HG03196 (cell line): ENCODE measurements around the gene PARD3.
A peak's percentile ranks its signal among the peaks of the same experiment; 100 is the strongest.
"Not testable (repeated sequence)": the region's sequence is repeated elsewhere in the genome, so short reads cannot be mapped to it uniquely, and the experiment has no call there.

Experiments
- ATAC-seq: cut with Tn5 transposase; IDR thresholded peaks from one replicate; pipeline ENCODE4 v1.9.1; 2021; ENCODE audit not compliant: unreplicated experiment

PARD3 gene

DNA sequence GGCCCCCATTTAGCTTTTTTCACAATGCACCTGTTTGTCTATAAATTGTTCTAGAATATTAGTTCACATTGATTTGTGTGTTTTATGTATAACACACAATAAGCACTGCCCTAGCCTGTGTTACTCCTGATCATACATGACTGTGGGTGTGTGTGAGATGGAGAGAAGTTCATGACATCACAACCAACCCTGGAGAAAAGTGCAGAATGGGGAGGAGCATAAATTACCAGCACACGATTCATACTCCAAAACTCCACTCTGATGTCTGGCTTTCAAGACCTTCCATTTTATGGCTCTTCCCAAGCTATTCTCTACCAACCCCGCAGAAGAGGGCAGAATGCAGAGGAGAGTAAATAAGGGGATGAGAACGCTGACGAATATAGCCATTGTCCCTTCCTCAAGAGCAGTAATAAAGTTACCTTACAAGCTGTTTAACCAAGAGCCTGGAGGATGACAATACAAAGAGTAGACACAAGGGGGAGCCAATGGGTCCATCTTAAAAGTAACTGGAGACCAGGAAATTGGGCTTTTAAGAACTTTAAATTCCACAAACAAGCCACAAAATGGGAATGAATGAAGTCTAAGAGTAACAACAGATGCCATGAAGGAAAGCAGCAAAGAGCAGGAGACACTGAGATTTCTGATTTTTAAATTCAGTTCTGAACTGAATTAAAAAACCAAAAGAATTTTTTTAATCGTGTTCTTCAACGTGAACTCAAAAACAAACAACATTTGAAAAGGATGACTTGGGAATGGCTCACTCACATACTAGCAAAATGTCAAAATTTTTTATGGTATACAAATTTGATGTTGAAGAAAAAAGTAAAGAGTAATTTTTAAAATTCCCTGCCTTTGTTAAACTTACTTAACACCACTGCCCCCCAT is 159.6 kb downstream of the PARD3 start:
- ATAC-seq, result no peak

DNA sequence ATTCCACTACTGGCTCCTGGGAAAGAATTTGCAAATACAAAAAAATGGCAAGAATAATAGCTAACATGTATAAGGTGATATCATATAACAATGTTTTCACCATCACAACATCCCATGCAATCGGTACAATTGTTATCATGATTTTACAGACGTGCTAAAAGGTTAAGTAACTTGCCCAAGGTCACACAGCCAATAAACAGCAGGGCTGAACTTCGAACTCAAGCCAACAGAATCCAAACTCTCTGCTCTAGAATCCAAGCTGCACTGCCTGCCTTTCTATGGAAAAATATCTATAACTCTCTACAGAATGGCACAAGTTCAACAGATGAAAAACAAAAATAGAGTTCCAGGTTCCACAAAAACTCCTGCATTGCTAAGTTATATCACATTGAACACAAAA is 160.9 kb downstream of the PARD3 start:
- ATAC-seq, result no peak

DNA sequence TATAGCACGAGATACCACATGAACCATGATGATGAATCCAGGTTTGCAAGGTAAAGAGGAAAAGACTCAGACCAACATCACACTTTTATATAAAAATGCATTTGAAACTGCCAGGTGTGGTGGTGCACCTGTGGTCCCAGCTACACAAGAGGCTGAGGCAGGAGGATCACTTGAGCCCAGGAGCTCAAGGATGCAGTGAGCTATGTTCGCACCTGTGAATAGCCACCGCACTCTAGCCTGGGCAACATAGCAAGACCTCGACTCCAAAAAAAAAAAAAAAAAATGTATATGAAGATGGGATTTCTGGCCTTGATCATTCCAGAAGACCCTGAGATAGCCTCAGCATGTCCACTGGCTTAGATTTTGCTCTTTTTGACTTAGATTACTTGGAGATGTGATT is 161.6 kb downstream of the PARD3 start:
- ATAC-seq, result no peak

DNA sequence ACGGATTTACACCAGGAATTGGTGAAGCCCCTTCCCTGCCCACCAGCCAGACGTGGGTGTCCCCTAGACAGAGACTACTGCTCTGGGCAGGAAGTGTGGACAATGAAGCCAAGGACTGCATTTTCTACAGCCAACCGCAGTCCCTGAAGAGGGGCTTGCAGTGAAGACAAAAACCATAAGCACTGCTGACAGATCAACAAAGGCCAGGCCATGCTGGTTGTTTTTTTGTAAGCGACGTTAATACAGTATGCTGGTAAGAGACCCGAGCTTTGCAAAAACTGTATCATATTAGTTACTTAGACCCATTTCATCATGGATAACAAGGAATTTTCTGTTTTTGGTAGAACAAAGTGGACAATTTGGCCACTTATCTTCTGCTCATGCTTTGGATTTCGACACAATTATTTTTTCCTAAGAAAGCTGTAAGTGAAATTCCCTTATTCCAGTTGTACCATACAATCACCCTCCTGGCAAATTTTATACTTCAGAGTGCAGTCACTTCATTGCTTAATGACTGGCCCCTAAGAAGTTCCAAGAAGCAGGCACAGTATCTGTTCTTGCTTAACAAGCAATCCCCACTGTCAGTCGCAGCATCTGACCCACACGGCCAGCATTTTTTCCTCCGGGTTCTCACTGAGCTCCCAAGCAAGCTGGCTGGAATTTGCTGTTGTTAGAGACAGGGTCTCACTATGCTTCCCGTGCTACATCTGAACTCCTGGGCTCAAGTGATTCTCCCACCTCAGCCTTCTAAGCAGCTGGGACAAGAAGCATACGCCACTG is 163.5 kb downstream of the PARD3 start:
- no peak for ATAC-seq

DNA sequence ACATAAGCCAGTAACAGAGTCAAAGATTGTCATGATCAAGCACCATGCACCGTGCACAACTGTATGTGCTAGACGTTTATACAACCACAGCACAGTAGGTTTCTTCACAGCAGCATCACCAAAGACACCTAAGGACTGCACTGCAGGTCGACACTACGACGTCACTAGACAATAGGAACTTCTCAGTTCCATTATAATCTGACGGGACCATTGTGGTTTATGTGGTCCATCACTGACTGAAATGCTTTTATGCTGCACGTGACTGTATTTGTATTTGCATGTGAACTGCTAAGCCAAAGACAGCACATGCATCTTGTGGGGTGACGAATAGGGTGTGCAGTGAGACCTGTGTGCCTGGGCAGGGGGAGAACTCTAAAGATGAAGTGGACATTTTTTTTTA is 164.9 kb downstream of the PARD3 start:
- ATAC-seq, result no peak

DNA sequence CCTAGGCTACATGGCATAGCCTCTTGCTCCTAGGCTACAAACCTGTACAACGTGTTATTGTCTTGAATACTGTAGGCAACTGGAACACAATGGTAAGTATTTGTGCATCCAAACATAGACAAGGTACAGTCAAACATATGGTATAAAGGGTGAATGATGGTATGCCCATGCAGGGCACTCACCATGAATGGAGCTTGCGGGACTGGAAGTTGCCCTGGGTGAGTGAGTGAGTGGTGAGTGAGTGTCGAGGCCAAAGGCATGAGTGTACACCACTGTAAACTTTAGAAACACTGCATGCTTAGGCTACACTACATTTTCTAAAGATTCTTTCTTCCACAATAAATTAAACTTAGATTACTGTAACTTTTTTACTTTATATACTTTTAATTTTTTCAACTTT is 165.7 kb downstream of the PARD3 start:
- no peak for ATAC-seq

DNA sequence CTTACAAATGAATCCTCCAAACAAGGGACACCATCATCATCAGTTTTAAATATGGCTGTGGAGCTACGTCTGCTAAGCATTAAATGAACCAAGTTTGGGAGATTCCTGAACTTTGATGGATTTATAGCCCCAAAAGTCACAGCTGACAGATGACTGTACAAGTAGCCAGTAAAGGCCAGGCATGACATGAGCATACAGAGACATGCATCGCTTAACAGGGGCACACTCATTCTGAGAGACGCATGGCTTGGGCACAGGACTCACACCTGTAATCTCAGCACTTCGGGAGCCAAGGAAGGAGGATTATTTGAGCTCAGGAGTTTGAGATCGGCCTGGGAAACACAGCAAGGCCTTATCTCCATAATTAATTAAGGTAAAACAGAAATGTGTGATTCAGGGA is 166.2 kb downstream of the PARD3 start:
- ATAC-seq, result no peak

DNA sequence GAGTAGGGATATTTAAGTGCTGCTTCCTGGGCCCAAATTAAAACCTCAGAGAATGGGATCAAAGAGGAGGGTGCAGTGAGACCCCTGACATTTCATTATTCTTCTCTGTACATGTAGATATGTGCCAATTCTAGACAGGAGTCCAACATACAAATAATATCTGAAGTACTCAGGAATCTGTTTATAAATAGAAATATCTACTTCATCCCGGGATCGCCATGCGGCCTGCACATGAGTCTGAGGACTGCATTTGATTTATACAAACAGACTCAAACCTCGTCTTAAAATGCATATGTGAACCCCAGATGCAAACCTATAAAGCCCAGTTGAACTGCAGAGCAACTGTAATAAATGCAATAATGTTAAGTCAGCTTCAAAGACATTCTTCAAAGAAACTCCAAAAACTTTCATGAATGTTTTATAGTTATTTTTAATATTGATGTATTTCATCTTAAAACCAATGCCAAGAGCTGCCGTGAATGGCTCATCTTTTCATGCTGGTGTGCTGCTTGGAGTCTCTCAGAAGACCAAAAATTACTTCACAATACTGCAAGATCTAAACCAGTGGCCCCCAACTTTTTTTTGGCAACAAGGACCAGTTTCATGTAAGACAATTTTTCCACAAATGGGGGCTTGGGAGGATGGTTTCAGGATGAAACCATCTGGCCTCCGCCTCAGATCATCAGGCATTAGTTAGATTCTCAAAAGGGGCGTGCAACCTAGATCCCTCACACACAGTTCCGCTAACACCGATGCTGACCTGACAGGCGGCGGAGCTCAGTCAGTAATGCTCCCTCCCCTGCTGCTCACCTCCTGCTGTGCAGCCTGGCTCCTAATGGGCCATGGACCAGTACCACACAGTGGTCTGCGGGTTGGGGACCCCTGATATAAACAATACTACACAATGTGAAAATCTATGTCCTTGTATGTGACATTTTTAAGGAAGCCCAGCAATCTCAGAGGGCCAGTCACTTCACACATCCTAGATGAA is 166.9 kb downstream of the PARD3 start:
- ATAC-seq, result no peak

DNA sequence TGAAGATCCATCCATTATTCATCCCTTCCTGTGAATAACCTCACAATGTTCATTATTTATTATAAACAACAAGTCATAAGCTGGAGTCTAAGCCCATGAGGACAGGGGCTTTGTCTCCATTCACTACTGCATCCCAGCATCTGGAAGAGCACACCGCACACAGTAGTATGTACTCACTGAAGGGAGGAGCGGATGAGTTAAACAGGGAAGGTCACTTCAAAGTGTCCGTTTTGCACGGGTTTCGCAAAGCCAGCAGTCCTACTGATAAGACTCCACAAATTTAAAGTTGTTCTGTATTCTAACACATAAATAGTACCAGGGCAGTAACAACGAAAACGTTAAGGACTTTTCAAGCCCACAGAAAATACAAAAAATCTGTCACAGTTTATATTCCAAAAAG is 167.9 kb downstream of the PARD3 start:
- ATAC-seq, result no peak

DNA sequence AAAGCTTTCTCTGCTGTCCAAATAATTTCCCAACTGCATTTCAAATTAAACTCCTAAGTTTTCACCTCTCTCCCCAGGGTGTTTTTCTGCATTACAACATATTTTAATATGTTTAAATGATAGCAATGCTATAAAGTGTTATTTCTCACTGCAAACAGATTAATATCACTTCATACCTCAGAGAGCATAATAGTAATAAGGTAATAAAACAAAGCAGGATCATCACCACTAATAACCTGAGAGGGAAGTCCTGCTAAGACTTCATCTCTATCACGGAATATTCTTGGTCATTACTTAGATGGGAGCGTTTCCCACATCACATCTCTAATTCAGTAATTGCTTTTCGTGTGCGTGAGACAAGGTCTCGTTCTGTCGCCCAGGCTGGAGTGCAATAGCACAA is 168.8 kb downstream of the PARD3 start:
- ATAC-seq, result no peak

DNA sequence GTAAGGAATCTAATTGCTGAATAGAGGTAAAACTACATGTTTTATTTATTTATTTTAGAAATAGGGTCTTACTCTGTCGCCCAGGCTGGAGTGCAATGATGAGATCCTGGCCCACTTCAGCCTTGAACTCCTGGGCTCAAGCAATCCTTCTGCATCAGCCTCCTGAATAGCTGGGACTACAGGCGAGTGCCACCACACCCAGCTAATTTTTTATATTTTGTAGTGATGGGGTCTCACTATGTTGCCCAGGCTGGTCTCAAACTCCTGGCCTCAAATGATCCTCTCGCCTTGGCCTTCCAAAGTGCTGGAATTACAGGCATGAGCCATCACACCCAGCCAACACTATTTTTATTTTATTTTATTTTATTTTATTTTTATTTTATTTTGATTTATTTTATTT is 170.3 kb downstream of the PARD3 start:
- not testable (repeated sequence) for ATAC-seq

DNA sequence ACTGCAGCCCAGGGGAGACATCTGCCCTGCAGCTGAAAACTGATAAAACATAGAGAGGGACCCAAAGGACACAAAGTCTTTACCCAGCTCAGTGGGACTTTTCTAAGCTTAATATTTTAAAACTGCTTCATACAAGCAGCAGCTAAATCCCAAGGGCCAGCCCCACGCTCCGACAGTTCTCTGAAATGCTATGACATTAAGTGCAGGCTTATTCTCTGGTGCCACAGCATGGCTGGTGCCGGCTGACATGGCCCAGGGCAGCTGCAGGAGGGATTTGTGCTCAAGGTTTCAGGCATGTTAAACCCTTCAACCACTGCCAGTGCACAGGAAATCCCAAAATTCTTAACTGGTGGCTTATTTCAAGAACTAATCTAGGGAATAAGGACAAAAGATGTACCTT is 170.9 kb downstream of the PARD3 start:
- no peak for ATAC-seq

DNA sequence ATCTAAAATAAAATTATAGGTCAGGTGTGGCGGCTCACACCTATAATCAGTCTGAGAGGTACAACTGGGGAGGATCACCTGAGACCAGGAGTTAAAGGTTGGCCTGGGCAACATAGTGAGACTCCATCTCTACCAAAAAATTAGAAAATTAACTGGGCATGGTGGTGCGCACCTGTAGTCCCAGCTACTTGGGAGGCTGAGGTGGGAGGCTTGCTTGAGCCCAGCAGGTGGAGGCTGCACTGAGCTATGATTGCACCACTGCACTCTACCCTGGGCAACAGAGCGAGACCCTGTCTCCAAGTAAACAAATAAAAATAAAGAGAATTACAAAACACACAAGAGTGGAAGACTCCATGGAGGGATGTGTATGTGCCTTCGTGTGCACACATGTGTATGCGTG is 171.5 kb downstream of the PARD3 start:
- ATAC-seq, result no peak

DNA sequence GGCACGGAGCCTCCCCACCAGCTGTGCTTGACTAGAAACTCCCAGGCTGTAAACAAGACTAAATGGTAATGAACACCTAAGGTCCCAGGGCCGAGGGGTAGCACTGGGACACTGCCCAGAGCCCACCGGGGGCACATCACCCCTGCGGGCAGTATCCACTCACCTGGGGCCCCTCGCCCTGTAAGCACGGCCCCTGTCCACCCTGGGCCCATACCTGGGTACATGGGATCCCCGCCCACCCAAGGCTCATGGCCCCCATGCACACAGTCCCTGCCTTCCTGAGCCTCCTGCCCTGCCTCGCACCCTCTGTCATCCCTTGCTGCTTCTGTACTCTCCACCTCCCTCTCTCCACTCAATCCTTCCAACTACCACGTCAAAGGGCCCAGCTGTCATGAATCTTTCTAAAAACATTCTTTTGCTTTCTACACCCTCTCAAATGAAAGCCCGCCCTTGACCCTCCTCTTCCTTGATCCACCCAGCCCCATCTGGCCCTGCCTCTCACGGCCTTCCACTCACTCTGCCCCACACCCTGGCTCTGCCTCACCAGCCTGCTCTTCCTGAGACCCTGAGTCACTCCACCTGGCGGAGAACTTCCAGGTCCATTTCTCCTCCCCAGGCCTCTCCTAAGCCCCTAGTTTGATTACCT is 173.1 kb downstream of the PARD3 start:
- no peak for ATAC-seq

DNA sequence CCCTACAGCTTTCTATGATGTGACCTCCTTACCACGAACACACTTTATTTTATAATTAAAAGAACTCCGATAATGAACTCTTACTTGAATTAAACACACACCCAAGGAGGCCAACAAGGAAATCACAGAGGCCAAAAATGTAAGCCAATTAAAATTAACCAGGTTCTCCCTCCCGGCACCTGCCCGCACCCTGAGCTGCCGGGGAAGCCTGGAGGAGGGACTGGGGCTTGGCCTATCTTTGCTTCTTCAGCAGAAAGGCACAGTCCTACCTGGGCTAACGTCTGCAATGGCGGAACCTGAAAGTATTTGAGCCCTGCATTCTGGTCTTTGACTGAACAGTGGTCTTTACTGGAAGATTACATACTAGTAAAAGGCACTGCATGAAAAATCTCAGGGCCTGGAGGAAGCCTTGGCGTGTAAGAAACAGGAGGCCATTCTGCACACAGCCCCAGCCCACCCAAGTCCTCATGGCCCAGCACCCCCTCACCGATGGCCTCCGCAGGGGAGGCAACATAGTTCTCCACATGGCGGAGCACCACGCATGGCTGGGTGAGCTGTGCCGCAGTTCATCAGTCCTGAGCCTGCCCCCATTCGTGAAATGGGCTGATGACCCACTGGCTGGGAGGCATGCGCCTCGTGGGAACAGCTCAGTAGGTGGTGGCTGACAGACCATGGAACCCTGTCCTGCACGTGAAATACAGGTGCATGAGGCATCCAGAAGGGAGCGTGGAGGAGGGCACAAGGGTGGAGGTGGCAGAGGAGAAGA is 173.8 kb downstream of the PARD3 start:
- ATAC-seq, result no peak

DNA sequence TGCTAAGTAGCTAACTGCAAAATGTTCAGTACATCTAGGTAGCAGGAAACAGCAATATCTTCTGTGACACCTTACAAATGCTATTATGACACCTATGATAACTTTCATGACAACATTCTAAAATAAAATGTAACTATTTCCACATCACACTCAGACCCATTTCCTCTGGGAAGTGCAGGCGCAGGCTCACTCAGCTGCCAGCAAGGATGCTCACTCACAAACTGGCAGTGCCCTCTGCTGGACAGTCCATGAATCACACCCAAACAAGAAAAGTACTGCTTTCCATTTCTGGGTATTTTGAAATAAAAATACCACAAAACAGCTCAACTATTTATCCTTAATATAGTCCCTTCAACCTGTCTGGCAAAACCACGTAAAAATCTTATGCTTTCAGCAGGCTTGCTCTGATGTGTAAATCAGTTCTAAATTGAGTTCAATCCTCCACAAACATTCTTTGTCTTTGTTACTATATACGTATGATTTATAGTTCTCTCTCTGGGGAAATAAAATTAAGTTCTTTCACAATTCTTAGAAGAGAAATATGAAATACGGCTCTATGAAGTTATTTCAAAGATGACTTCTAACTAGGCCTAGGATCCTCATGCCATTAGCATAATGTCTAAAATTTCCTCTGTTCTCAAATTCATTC is 176.6 kb downstream of the PARD3 start:
- peak; percentile 54 for ATAC-seq

DNA sequence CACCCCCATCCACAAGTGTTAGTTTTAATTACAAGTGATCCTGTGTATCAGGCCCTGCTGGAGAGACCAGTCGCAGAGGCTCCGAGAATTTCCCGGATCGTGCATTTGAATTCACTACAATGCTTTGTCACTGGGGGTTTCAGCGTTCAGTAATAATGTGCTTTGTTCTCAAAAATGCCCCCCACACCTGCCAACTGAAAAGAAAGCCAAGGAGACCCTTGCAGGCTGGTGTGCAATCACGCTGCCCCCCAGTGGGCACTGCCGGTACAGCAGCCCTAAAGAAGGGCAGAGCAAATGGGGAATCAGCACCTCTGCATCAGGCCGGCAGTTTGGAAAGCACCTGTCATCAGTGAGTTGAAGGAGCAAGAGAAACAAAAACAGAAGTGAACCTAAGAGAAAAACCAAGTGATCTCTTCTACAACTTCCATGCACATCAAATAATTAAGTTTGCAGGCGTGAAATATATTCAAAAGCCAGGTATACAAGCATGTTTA is 177.6 kb downstream of the PARD3 start:
- peak; percentile 74 for ATAC-seq

DNA sequence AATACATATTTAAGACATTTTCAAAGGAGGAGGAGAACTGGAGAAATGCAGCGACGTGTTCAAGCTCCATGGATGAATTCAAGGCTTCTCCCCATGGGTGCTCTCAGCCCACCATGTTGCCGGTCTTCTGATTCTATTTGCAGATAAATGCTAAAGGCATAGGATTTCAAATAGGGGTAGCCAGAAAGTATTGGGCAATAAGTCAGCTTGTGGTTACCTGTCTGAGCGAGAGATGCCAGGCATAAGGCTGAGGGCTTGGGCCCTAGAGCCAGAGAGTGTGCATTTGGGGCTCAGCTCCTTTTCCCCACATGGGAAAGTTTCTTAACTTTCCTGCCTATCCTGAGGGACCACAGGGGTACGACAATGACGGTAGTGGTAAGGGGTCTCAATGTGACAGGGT is 180.0 kb downstream of the PARD3 start:
- no peak for ATAC-seq

DNA sequence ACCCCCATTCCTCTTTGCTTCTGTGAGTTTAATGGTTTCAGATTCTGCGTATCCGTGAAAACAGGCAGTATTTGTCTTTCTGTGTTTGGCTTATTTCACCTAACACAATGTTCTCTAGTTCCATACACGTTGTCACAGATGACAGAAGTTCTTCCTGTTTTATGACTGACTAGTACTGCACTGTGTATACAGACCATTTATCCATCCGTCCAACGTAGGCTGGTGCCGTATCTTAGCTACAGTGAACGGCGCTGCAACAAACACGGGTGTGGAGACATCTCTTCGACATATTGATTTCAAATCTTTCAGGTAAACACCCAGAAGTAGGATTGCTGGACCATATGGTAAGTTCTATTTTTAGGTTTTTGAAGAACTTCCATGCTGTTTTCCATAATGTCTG is 181.7 kb downstream of the PARD3 start:
- ATAC-seq, result no peak
